ENCODE results near the gene VWF. TPM values are rescaled to one million over a fixed set of nuclear protein-coding genes. Genes with fewer than 3 reads are reported as not detected.

VWF gene
- total and polyA plus RNA-seq, 2 of the 13 experiments (the other 11 are each of a cell fraction or from before 2014, with no cell fraction given), result 0.20 to 0.25 TPM

DNA sequence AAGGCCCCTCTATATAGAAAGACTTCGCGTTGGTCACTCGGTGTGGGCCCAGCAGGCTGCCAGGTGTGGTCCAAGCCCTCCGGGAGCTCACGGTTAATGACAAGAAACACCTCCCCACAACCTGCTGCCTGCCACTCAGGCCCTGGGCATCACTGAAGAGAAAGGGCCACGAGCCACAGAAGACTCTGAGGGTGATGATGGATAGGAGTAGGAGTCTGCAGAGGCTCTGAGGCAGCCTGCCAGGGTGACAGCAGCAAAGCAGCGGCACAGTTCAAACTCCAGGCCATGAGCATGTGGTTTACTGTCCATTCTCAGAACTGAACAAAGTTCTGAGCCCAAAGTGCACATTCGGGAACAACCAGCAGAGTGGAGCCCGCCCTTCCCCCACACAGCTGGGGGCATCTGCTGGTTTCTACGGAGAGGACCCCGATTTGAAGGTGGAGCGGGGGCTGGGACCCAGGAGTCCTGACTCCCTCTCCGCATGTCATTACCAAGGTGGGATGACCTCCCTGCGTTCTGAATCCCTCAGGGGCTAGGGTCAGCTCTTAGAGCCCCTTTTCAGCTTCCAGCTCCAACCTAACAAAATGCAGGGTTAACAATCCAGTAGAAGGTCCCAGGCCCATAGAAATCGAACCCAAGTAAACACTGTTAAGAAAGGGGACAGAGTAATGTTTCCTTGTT is 65.8 kb downstream of the VWF start (continued):
- TF ChIP-seq, protein P1, sequence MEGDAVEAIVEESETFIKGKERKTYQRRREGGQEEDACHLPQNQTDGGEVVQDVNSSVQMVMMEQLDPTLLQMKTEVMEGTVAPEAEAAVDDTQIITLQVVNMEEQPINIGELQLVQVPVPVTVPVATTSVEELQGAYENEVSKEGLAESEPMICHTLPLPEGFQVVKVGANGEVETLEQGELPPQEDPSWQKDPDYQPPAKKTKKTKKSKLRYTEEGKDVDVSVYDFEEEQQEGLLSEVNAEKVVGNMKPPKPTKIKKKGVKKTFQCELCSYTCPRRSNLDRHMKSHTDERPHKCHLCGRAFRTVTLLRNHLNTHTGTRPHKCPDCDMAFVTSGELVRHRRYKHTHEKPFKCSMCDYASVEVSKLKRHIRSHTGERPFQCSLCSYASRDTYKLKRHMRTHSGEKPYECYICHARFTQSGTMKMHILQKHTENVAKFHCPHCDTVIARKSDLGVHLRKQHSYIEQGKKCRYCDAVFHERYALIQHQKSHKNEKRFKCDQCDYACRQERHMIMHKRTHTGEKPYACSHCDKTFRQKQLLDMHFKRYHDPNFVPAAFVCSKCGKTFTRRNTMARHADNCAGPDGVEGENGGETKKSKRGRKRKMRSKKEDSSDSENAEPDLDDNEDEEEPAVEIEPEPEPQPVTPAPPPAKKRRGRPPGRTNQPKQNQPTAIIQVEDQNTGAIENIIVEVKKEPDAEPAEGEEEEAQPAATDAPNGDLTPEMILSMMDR (CRISPR knock-in tag; IDR thresholded peaks at IDR 0.05), result peak; percentile 23; the same call in 1 of the 2 replicates
- TF ChIP-seq ZNF501 (CRISPR knock-in tag; IDR thresholded peaks at IDR 0.05), result peak; percentile 65; the same call in 1 of the 2 replicates
- peak; percentile 63; the same call in 1 of the 2 replicates for TF ChIP-seq ATF7-NPFF (CRISPR knock-in tag; IDR thresholded peaks at IDR 0.05; ENCODE audit: low read depth)
- TF ChIP-seq FOXO1 (CRISPR knock-in tag; IDR thresholded peaks at IDR 0.05), result peak; percentile 69; the same call in 1 of the 2 replicates
- TF ChIP-seq MIER2 (CRISPR knock-in tag; IDR thresholded peaks at IDR 0.05), result 0 out of 2 replicates have a peak, but pooled peaks have one; percentile 12
- TF ChIP-seq ZMYM4 (CRISPR knock-in tag; IDR thresholded peaks at IDR 0.05), result peak; percentile 83
- TF ChIP-seq RFXAP (CRISPR knock-in tag; IDR thresholded peaks at IDR 0.05; ENCODE audit: borderline replicate concordance), result 0 out of 2 replicates have a peak, but pooled peaks have one; percentile 36
- no peak for TF ChIP-seq ETV5 (CRISPR knock-in tag; IDR thresholded peaks at IDR 0.05; ENCODE audit: borderline replicate concordance)
- TF ChIP-seq, protein P2, sequence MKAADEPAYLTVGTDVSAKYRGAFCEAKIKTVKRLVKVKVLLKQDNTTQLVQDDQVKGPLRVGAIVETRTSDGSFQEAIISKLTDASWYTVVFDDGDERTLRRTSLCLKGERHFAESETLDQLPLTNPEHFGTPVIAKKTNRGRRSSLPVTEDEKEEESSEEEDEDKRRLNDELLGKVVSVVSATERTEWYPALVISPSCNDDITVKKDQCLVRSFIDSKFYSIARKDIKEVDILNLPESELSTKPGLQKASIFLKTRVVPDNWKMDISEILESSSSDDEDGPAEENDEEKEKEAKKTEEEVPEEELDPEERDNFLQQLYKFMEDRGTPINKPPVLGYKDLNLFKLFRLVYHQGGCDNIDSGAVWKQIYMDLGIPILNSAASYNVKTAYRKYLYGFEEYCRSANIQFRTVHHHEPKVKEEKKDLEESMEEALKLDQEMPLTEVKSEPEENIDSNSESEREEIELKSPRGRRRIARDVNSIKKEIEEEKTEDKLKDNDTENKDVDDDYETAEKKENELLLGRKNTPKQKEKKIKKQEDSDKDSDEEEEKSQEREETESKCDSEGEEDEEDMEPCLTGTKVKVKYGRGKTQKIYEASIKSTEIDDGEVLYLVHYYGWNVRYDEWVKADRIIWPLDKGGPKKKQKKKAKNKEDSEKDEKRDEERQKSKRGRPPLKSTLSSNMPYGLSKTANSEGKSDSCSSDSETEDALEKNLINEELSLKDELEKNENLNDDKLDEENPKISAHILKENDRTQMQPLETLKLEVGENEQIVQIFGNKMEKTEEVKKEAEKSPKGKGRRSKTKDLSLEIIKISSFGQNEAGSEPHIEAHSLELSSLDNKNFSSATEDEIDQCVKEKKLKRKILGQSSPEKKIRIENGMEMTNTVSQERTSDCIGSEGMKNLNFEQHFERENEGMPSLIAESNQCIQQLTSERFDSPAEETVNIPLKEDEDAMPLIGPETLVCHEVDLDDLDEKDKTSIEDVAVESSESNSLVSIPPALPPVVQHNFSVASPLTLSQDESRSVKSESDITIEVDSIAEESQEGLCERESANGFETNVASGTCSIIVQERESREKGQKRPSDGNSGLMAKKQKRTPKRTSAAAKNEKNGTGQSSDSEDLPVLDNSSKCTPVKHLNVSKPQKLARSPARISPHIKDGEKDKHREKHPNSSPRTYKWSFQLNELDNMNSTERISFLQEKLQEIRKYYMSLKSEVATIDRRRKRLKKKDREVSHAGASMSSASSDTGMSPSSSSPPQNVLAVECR (CRISPR knock-in tag; IDR thresholded peaks at IDR 0.05; ENCODE audit: borderline replicate concordance), result peak; percentile 57; the same call in 1 of the 2 replicates
- peak; percentile 46; the same call in 1 of the 2 replicates for TF ChIP-seq REPIN1 (CRISPR knock-in tag; IDR thresholded peaks at IDR 0.05; ENCODE audit: borderline replicate concordance, low read depth)
- TF ChIP-seq ZNF230 (CRISPR knock-in tag; IDR thresholded peaks at IDR 0.05), result 0 out of 2 replicates have a peak, but pooled peaks have one; percentile 59
- TF ChIP-seq, protein P3, sequence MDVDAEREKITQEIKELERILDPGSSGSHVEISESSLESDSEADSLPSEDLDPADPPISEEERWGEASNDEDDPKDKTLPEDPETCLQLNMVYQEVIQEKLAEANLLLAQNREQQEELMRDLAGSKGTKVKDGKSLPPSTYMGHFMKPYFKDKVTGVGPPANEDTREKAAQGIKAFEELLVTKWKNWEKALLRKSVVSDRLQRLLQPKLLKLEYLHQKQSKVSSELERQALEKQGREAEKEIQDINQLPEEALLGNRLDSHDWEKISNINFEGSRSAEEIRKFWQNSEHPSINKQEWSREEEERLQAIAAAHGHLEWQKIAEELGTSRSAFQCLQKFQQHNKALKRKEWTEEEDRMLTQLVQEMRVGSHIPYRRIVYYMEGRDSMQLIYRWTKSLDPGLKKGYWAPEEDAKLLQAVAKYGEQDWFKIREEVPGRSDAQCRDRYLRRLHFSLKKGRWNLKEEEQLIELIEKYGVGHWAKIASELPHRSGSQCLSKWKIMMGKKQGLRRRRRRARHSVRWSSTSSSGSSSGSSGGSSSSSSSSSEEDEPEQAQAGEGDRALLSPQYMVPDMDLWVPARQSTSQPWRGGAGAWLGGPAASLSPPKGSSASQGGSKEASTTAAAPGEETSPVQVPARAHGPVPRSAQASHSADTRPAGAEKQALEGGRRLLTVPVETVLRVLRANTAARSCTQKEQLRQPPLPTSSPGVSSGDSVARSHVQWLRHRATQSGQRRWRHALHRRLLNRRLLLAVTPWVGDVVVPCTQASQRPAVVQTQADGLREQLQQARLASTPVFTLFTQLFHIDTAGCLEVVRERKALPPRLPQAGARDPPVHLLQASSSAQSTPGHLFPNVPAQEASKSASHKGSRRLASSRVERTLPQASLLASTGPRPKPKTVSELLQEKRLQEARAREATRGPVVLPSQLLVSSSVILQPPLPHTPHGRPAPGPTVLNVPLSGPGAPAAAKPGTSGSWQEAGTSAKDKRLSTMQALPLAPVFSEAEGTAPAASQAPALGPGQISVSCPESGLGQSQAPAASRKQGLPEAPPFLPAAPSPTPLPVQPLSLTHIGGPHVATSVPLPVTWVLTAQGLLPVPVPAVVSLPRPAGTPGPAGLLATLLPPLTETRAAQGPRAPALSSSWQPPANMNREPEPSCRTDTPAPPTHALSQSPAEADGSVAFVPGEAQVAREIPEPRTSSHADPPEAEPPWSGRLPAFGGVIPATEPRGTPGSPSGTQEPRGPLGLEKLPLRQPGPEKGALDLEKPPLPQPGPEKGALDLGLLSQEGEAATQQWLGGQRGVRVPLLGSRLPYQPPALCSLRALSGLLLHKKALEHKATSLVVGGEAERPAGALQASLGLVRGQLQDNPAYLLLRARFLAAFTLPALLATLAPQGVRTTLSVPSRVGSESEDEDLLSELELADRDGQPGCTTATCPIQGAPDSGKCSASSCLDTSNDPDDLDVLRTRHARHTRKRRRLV (CRISPR knock-in tag; IDR thresholded peaks at IDR 0.05), result 0 out of 2 replicates have a peak, but pooled peaks have one; percentile 39
- no peak for TF ChIP-seq ZSCAN9 (CRISPR knock-in tag; IDR thresholded peaks at IDR 0.05; ENCODE audit: borderline replicate concordance)

Measured in HepG2 (cell line).